Left lung (tissue), 14 donors: Measurements from ENCODE around the gene CSTPP1. TPM values are rescaled to one million over a fixed set of nuclear protein-coding genes. Genes with fewer than 3 reads are reported as not detected.

Experiments used
- ATAC-seq: fragments of 200-7000 bp; cut with Tn5 transposase; one replicate; pipeline ENCODE4 v1.9.1; 2020; ENCODE audit warnings: moderate library complexity
- DNase-seq, 4 donors: peaks; one replicate each; pipeline ENCODE4 v3.0.0-alpha.2; 2013 to 2020
- H3K27ac ChIP-seq, 2 donors: fragments of 200-600 bp; sonication (generic) in 1 of 2; one replicate each; pipeline versions ENCODE4 v1.5.0 to v1.8.0; 2020 to 2021
- H3K27me3 ChIP-seq, 2 donors: fragments of 200-600 bp; sonication (generic) in 1 of 2; one replicate each; pipeline versions ENCODE4 v1.5.0 to v1.8.0; 2020 to 2021
- H3K36me3 ChIP-seq, 2 donors: fragments of 200-600 bp; sonication (generic) in 1 of 2; one replicate each; pipeline versions ENCODE4 v1.5.0 to v1.8.0; 2020 to 2021
- H3K4me1 ChIP-seq, 2 donors: fragments of 200-600 bp; one replicate each; pipeline ENCODE4 v1.8.0; 2021
- H3K4me3 ChIP-seq, 2 donors: fragments of 200-600 bp; sonication (generic) in 1 of 2; one replicate each; pipeline versions ENCODE4 v1.5.0 to v1.8.0; 2020 to 2021; ENCODE audit warnings: mild to moderate bottlenecking in 1 of 2
- H3K9me3 ChIP-seq, 2 donors: fragments of 200-600 bp; sonication (generic) in 1 of 2; one replicate each; pipeline versions ENCODE4 v1.5.0 to v1.8.0; 2020 to 2021
- intact Hi-C, 2 donors: fragments of 100-400 bp; cut with DNase I; formaldehyde crosslinking; loops; one replicate each; pipeline versions ENCODE4 v1.11.2 to v1.14.2; 2022
- long read RNA-seq, 12 donors: library from polyadenylated mRNA in 2 of 12; unstranded in 2 of 12; transcript quantifications; one replicate each; pipeline ENCODE4 v2.0.0 and lab custom pipeline, GENCODE V29; 2019 to 2026
- polyA plus RNA-seq, 6 donors: library from polyadenylated mRNA; unstranded; fragments of 120-200 nt; gene quantifications; one replicate each; pipeline ENCODE4 v1.2.1, GENCODE V29; 2013; ENCODE audit not compliant: insufficient read length in 6 of 6
- total RNA-seq, 2 donors: library from RNA; stranded (reverse); fragmentation: NEBNext Ultra II Directional; extraction: Animal tissue kit (Norgen Biotek cat#: 25700); gene quantifications; one replicate each; pipeline ENCODE4 v1.2.1, GENCODE V29; 2021
- TF ChIP-seq, protein P1 (sequence below), 2 donors: fragments of 200-600 bp; sonication (generic) in 1 of 2; IDR thresholded peaks; one replicate each; pipeline versions ENCODE4 v1.5.0 to v1.8.0; 2021; ENCODE audit warnings: antibody characterized with exemption in 2 of 2
- donor health status: DM: no; HTN: yes; CAD: no.
- donor health status: DM: no; HTN: no; CAD: no.

Gene CSTPP1, protein sequence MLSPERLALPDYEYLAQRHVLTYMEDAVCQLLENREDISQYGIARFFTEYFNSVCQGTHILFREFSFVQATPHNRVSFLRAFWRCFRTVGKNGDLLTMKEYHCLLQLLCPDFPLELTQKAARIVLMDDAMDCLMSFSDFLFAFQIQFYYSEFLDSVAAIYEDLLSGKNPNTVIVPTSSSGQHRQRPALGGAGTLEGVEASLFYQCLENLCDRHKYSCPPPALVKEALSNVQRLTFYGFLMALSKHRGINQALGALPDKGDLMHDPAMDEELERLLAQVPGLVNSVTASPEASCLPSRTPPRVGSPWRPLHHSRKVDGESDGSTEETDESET
- total RNA-seq (10 to 100 TPM; 28.7 to 36.4 TPM), polyA plus RNA-seq (10 to 100 TPM; 48.8 to 56.0 (median 52.5) TPM)
- long read RNA-seq, donor 1, transcript C11orf49-201 (9 exons, 1,645 nt): major isoform, 13 of 77 reads
- long read RNA-seq, donor 1, transcript C11orf49-223 (1 exons, 2,141 nt): minor isoform, 9 of 77 reads
- long read RNA-seq, donor 1, partial matches to known transcripts: 39 of 77 reads
- long read RNA-seq, donor 1, other reads (novel, unspliced or antisense): 6 of 77 reads
- long read RNA-seq, donor 2, transcript C11orf49-201 (9 exons, 1,645 nt): minor isoform, 12 of 83 reads
- long read RNA-seq, donor 2, transcript C11orf49-223 (1 exons, 2,141 nt): major isoform, 19 of 83 reads
- long read RNA-seq, donor 2, transcript C11orf49-207 (8 exons, 1,527 nt): minor isoform, 6 of 83 reads
- long read RNA-seq, donor 2, partial matches to known transcripts: 34 of 83 reads
- long read RNA-seq, donor 2, other reads (novel, unspliced or antisense): 9 of 83 reads
- long read RNA-seq, donor 3, transcript C11orf49-223 (1 exons, 2,141 nt): minor isoform, 8 of 28 reads
- long read RNA-seq, donor 3, transcript C11orf49-201 (9 exons, 1,645 nt): major isoform, 9 of 28 reads
- long read RNA-seq, donor 3, transcript C11orf49-204 (8 exons, 1,916 nt): minor isoform, 7 of 28 reads
- long read RNA-seq, donor 3, partial matches to known transcripts: 0 of 28 reads
- long read RNA-seq, donor 3, other reads (novel, unspliced or antisense): 0 of 28 reads
- long read RNA-seq, donor 4, transcript C11orf49-204 (8 exons, 1,916 nt): minor isoform, 5 of 55 reads
- long read RNA-seq, donor 4, transcript C11orf49-201 (9 exons, 1,645 nt): major isoform, 31 of 55 reads
- long read RNA-seq, donor 4, partial matches to known transcripts: 5 of 55 reads
- long read RNA-seq, donor 4, other reads (novel, unspliced or antisense): 7 of 55 reads
- long read RNA-seq, donor 5, transcript C11orf49-223 (1 exons, 2,141 nt): major isoform, 12 of 136 reads
- long read RNA-seq, donor 5, transcript C11orf49-201 (9 exons, 1,645 nt): minor isoform, 11 of 136 reads
- long read RNA-seq, donor 5, partial matches to known transcripts: 104 of 136 reads
- long read RNA-seq, donor 5, other reads (novel, unspliced or antisense): 0 of 136 reads
- long read RNA-seq, donor 6, transcript C11orf49-223 (1 exons, 2,141 nt): minor isoform, 7 of 89 reads
- long read RNA-seq, donor 6, transcript C11orf49-201 (9 exons, 1,645 nt): major isoform, 13 of 89 reads
- long read RNA-seq, donor 6, partial matches to known transcripts: 60 of 89 reads
- long read RNA-seq, donor 6, other reads (novel, unspliced or antisense): 5 of 89 reads
- long read RNA-seq, donor 7, partial matches to known transcripts: 0 of 16 reads
- long read RNA-seq, donor 7, other reads (novel, unspliced or antisense): 0 of 16 reads
- long read RNA-seq, donor 8, transcript C11orf49-201 (9 exons, 1,645 nt): major isoform, 8 of 70 reads
- long read RNA-seq, donor 8, partial matches to known transcripts: 40 of 70 reads
- long read RNA-seq, donor 8, other reads (novel, unspliced or antisense): 9 of 70 reads
- long read RNA-seq, donor 9: 0 reads
- long read RNA-seq, donor 10, transcript C11orf49-201 (9 exons, 1,645 nt): major isoform, 42 of 66 reads
- long read RNA-seq, donor 10, transcript C11orf49-207 (8 exons, 1,527 nt): minor isoform, 6 of 66 reads
- long read RNA-seq, donor 10, transcript C11orf49-202 (9 exons, 1,651 nt): minor isoform, 5 of 66 reads
- long read RNA-seq, donor 10, partial matches to known transcripts: 2 of 66 reads
- long read RNA-seq, donor 10, other reads (novel, unspliced or antisense): 8 of 66 reads
- long read RNA-seq, donor 11, transcript C11orf49-204 (8 exons, 1,916 nt): minor isoform, 7 of 85 reads
- long read RNA-seq, donor 11, transcript C11orf49-223 (1 exons, 2,141 nt): minor isoform, 17 of 85 reads
- long read RNA-seq, donor 11, transcript C11orf49-201 (9 exons, 1,645 nt): major isoform, 21 of 85 reads
- long read RNA-seq, donor 11, partial matches to known transcripts: 27 of 85 reads
- long read RNA-seq, donor 11, other reads (novel, unspliced or antisense): 6 of 85 reads
- long read RNA-seq, donor 12, transcript C11orf49-201 (9 exons, 1,645 nt): major isoform, 9 of 19 reads
- long read RNA-seq, donor 12, partial matches to known transcripts: 0 of 19 reads
- long read RNA-seq, donor 12, other reads (novel, unspliced or antisense): 0 of 19 reads

DNA sequence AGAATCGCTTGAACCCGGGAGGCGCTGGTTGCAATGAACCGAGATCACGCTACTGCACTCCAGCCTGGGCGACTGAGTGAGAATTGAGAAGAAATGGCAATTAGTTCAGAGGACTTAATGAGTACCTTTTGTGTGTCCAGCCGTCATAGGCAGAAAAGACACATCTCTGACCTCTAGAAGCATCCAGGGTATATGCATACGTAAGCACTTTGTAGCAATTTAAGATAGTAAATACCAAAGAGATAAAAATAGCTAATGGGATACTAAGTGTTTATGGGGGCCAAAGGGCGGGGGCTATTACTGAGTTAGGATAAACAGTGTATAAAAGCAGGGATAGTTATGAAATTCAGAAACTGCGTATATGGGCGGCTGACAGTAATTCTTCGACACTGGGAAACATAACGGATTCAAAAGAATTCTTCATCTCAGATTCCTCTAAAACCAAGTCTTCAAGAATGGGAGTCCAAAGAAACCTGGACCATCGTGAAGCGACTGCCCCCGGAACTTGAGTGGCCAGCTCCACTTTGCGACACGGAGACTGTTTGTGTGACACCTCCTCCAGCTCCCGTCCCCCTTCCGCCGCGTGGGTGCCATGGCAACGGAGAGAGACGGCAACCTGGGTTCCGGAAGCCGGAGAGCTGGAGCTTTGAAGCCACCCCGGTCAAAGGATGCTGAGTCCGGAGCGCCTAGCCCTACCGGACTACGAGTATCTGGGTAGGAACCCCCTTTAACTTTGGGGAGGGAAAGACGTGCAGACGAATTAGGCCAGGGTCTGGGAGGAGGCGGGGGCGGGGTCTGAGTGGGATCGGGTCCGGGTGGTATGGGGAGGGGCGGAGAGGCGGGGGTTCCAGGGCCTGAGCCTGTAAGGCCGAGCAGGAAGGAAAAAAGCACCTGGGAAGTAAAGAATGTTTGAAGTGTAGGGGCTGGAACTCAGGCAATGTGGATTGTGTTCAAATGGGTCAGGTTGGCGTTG, at the start of gene CSTPP1:
Gene CSTPP1, plus strand, starts transcription at position 624 of the 973 bp plus-strand sequence. Its CDS starts 45 bp downstream, at position 669.
- Histone ChIP-seq H3K36me3 (no peaks in the 10 kb centered on the region), H3K27ac (peak within 1 kb of the TSS in 1 of 2 donors; percentile 73), H3K4me3 (peak within 1 kb of the TSS; percentile 59 to 61), H3K27me3 (peaks cover 0 to 5% of the 10 kb centered on the region in 2 donors), H3K9me3 (no peaks in the 10 kb centered on the region), H3K4me1 (peaks cover 7 to 15% of the 10 kb centered on the region in 2 donors)
- peak; percentile 93 to 95 (median 94) for DNase-seq
- intact Hi-C loops: no loop called here
- ATAC-seq: peak; percentile 98
- TF ChIP-seq, protein P1, sequence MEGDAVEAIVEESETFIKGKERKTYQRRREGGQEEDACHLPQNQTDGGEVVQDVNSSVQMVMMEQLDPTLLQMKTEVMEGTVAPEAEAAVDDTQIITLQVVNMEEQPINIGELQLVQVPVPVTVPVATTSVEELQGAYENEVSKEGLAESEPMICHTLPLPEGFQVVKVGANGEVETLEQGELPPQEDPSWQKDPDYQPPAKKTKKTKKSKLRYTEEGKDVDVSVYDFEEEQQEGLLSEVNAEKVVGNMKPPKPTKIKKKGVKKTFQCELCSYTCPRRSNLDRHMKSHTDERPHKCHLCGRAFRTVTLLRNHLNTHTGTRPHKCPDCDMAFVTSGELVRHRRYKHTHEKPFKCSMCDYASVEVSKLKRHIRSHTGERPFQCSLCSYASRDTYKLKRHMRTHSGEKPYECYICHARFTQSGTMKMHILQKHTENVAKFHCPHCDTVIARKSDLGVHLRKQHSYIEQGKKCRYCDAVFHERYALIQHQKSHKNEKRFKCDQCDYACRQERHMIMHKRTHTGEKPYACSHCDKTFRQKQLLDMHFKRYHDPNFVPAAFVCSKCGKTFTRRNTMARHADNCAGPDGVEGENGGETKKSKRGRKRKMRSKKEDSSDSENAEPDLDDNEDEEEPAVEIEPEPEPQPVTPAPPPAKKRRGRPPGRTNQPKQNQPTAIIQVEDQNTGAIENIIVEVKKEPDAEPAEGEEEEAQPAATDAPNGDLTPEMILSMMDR (IDR thresholded peaks at IDR 0.05): no peak

DNA sequence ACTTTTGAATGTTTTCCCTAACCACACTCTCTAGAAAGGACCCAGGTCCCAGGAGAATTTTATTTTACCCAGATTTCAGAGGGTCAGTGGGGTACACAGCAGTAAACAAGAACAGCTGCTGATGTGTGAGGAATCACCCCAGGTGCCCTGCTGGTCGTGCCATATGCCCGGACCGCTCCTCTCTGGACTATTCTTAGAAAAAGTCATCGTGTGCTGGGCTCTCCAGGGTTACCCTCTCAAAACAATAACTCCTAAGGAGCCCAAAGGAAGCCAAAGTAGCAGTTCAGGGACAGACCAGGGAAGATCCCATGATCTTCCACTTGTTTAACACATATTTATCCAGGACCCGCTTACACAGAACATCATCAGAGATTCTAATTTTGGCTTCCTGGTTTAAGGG, 47.9 kb upstream of the CSTPP1 start:
- Histone ChIP-seq H3K27me3 (no peaks in the 10 kb centered on the region), H3K4me3 (no peak overlapping the region), H3K36me3 (no peaks in the 10 kb centered on the region), H3K27ac (no peak overlapping the region), H3K9me3 (no peaks in the 10 kb centered on the region), H3K4me1 (no peaks in the 10 kb centered on the region)
- TF ChIP-seq, protein P1 (IDR thresholded peaks at IDR 0.05): no peak
- DNase-seq (no peak), ATAC-seq (no peak)
- intact Hi-C loops: loop anchor here in 1 of 2 donors (5.0 kb wide), 1 partner anchor 274 kb away; no protein-coding TSS in a partner anchor

DNA sequence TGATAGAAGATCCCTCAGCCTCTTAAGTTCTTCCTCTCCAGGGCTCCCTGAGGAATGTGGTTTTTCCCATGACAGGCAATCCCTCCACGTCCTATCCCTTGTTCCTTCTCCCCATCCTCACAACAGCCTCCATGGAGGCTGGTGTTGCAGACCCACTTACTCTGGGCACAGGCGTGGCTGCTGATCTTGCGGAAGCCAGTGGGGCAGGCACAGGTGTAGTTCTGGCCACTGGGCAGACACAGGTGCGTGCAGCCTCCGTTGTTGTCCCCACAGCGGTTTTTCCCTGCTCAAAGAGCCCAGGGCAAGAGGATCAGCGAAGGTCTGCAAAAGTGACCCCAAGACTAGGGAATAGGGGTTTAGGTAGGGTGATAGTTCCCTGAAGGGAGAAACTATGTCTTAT, 47.3 kb upstream of the CSTPP1 start:
- TF ChIP-seq, protein P1 (IDR thresholded peaks at IDR 0.05): no peak
- DNase-seq: no peak
- no peak overlapping the region for H3K4me3 ChIP-seq
- H3K9me3 ChIP-seq: no peaks in the 10 kb centered on the region
- no peak for ATAC-seq
- H3K27me3 ChIP-seq: no peaks in the 10 kb centered on the region
- H3K4me1 ChIP-seq: no peaks in the 10 kb centered on the region
- H3K36me3 ChIP-seq: no peaks in the 10 kb centered on the region
- intact Hi-C loops: loop anchor here in 1 of 2 donors (5.0 kb wide), 1 partner anchor 273 kb away; no protein-coding TSS in a partner anchor
- no peak overlapping the region for H3K27ac ChIP-seq
